GM19025 (cell line): ENCODE results near the gene RXRG.

Experiments used
- ATAC-seq: cut with Tn5 transposase; IDR thresholded peaks from one replicate; pipeline ENCODE4 v1.9.1; 2021; ENCODE audit warnings: mild to moderate bottlenecking, low read depth, moderate library complexity; ENCODE audit not compliant: unreplicated experiment

Gene RXRG

DNA sequence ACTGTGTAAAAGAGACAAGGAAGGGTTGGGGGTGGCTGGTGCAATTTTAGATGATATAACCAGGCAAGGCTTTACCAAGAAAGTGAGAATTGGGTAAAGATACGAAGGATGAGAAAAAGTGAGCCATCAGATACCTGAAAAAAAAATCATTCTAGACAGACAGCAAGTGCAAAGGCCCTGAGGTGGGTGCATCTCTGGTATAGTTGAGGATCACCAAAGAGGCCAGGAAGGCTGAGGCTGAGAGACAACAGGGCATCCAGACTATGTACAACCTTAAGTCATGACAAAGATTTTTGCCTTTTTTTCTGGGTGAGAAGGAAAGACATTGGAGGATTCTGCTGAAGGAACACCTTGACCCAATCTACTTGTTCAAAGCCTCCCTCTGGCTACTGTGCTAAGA is 29.9 kb downstream of the RXRG start:
- no peak for ATAC-seq

DNA sequence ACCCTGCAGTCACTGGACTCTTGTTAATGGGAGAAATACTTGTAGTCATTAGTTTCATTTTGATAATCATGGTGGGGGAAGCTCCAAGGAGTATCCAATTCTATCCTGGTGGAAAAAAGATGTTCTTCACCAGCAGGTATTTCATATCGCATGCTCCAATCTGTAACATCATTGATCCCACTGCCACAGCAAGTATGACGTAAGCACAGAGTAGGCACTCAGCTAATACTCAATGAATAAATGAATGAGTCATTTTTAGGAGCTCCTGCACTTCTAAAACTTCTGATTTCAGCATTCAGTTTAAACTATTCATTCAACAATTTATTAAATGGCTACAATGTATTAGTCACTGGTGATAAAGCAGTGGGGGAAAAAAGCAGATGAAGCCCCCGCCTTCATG is 30.3 kb downstream of the RXRG start:
- no peak for ATAC-seq

DNA sequence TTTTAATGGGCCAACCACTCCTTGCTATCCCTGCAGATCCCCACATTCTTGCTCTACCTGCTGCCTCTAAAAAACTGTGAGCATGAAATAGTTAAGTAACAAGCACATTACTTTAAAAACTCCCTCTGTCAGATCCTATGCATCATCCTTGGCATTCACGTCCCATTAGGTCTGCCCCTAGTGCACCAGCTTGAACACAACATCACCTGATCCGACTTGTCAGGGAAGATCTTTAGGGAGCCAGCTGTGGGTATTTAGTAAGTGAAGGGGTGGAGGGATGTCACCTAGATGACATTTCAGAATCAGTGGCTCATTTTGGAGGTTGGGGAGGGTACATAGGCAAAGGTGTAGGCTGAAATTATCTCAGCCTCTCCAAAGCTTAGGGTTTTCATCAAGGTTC is 33.5 kb downstream of the RXRG start:
- no peak for ATAC-seq

DNA sequence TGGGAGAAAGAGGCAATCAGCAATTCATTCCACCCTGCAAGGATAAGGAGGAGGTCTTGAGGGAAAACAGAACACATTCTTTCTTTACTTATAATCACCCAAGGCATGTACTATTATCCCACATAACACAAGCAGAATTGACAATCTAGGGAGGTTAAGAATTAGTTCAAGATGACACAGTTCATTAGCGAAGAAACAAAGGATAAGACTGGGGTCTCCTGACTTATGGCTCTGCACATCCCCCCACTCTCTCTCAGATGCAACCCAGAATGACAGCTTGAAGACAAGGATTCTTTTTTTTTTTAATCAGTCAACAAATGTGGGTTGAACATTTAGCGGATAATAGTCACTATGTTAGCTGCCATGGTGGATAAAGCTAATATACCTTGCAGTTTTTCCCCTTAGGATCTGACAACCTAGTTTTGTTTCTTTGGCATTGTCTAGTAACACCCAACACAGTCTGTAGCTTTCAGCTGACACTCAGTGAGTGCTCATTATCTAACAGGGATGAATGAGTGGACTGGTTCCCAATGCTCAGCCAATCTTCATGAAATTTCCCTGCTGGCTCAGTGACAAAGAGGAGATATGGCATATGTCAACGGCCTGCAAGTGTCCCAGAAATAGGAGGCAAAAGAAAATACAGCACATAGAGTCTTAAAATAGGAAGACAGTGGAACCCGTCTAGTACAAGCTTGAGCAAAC is 35.1 kb downstream of the RXRG start:
- ATAC-seq: no peak

DNA sequence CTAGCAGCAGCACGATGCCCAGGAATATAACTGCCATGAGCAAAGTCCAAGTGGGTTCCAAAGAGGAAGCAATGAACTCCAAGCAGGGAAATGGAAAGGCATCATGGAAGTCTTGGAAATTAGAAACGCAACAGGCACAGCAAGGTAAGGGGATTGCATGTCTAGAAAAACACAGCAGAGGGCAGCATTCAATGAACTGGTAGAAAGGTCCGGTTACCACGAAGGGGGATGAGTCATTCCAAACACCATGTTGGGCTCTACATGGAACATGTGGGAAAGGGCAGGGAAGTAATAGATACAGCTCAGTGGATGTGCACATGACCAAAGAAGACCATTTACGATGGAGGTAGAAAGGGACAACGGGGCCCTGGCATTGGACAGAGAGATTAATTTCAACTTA is 36.4 kb downstream of the RXRG start:
- no peak for ATAC-seq

DNA sequence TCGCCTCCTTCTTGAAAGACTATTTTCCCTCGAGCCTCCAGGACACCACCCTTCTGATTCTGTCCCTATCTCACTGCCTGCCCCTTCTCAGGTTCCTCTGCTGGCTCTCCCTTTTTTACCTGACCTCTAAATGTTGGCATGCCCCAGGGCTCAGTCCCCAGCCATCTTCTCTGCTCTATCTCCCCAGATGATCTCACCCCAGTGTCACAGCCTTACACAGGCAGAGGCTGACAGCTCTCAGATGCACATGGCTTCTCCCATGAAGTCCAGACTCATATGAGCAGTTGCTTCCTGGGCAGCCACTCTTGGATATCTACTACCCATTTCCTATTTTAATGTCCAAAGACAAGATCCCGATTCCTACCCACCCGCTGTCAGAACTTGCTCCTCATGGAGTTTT is 37.5 kb downstream of the RXRG start:
- ATAC-seq: no peak

DNA sequence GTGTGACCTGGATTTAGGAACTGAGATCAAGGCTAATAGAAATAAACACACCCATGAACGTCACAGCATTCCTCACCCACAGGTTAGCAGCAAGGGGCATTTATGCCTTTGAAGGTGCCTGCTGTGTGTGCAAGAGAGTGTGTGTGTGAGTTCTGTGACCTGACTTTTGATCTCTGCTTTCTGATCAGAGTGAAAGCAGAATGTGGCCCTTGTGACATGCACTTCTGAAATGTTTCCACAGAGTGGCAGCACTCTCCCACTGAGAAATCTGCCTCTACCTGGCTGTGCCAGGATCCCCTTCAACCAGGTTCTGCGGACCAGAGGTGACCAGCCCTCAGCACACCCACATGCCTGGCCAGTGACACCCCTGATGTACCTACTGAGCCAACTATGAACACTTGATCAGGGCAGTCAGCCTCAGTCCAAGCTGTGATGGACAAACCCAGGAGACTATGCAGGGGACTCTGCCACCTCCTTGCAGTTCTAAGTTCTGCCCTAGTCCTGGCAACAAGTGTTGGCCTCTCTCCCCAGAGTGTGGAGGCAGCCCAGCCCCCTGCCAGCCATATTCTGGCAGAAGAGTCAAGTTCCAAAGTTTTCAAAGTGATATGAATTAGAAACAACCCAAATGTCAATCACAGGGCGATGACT is 41.0 kb downstream of the RXRG start:
- ATAC-seq: peak; percentile 48

DNA sequence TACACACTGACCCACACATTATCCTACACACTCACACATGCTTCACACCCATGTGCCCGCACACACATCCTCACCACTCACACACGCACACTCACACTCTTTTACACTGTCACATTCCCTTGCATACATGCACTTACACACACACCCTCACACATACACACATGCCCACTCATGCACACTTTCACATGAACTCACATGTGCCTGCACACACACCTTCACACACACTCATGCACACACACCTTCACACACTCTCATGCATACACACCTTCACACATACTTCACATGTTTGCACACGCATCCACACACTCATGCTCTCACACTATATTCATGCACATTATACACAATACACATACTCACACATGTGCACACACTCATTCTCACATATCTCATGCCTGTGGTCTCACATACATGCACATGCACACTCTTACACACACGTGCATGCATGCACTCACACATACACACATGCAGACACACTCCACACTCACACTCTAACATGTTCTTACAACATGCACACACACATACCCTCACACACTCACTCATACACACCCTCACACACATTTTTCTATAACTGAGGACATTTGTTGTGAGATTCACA is 42.3 kb downstream of the RXRG start:
- no peak for ATAC-seq

DNA sequence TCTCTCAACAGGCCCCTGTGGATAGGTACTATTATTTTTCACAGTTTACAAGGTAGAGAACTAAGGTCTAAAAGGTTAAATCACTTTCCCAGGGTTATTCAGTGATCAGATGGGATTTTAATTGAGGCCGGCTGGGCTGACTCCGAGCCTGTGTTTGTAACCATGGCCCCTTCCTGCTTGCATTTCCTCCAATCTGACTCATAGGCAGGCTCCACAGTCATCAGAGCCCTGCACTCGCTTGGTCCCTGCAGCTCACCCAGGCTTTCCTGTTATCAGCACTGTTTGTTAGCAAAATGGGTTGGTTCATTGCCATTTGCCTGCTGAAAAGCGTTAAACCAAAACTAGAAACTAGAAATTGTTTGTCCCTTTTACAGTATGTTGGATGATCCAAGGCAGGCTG is 47.0 kb downstream of the RXRG start:
- ATAC-seq: no peak

DNA sequence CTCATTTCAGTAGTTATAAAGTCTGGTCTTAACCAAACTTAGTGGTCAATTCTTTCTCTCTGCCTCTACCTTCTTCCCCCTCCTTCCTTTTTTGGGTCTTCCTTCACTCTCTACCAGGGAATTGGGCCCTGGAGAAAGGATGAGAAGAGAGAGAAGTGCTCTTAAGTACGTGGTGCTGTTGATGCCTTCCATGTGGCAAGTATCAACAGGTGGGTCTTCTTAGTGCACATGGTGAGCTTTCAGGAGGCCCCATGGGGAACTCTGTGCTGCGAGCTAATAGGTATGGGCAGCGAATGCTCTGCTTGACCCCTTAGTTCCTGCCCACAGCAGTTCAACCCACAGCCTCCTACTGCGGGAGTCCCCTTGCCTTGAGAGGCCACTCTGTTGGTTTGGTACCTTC is 49.0 kb downstream of the RXRG start:
- ATAC-seq: no peak

DNA sequence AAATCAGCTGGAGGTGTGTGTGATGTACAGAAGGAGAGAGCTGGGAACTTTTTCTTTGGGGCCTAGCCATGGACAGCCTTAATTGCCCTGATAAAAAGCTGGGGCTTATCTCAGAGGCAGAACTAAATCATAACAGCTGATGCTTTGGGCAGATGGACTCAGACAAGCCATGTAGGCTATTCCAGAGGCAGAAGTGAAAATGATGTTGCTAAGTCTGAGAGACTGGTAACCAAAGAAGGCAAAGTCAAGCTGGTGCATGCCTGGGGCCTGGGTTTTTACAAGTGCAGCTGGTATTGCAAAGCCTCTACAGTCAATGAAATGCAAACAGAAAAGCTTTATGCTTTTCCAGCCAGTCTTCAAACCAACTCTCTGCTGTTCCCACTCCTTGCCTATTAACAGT is 49.4 kb downstream of the RXRG start:
- ATAC-seq: no peak

DNA sequence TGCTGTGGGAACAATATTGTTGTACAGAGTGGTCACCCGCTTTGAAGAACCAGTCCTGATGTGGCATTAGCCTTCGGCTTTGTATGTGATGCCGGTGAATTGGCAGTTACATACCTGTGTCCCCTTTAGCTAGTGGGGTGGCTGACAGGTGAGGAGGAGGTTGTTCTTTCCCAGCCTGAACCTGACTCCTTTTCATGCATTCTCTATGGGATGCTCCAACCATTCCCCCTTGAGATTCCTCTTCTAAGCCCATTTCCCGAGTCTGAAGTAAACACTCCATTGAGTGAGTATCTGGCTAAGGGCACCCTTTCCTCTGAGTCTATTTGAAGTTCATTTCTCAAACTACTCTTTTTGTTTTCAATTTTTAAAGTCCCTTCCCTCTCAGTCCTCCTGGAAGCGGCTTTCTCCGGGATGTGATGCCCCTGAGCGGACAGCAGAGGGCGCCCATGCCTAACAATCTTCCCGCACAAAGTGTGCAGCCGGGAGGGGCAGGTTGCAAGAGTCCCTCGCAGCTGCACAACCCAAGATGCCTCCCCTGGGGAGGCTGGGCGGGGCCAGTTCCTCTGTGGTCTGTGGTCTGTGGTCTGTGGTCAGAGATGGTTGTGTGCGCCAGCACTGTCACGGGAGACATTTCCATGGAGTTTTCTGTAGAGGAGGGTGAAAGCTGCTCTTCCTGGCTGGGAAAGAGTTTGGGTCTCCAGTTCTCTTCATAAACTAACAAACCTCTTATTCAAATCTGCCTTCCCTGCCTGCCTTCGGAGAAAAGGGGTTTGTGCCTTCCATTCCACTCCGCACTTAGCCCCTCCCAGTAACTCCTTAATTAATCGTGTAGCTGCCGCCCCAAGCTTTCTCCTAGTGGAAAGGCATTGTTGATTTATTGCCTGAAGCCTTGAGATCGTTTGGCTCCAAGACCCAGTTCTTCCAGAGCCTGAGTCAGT is 52.0 kb downstream of the RXRG start:
- peak; percentile 98 for ATAC-seq

DNA sequence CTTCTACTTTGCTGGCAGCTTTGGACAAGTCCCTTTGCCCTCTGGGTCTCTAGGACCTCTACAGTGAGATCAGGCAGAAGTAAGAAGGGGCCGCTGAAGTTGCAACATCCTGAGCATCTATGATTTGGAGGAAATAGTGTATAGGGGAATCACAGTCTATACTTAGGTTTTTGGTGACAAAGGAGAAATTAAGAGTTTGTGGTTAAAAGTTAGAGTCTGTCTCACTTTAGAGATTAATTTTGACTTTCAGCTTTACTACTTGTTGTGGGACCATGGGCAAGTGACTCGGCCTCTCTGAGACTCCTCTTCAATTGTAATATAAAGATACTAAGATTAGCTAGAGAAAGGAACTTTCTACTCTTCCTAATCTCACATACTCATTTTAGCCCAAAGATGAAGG is 55.3 kb downstream of the RXRG start:
- no peak for ATAC-seq

DNA sequence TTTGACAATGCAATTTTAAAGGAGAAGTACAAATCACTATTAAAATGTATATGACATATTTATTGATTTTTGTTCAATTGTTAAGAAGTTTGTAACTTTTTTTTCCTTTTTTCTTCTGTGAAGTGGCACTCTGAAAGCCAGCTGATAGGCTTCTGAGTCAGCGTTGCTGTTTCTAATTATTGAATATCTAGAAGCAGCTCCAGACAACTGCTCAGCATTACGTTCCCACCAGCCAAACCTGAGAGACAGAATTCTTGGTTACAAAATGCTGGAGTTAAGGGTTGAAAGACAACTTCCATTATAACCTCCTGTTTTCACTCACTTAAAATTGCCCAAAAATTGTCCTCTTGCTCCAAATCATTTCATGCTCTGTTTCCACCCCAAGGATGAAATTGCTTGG is 57.0 kb downstream of the RXRG start:
- ATAC-seq: no peak

DNA sequence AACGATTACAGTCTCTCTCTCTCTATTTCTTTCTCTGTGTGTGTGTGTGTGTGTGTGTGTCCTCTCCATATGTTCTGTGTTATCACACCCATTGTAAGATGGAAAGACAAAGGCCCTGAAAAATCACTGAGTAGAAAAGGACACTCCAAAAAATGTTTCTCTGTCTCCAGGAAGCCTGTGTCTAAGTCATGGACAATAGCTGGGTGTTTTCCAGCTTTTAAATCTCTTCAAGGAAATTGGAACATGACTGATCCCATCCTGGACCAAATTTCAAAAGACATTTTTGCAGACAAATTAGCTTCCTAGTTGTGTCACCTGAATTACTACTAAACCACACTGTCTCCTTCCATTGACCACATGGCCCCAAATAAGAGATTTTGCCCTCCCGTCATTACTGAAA is 57.4 kb downstream of the RXRG start:
- ATAC-seq: no peak

DNA sequence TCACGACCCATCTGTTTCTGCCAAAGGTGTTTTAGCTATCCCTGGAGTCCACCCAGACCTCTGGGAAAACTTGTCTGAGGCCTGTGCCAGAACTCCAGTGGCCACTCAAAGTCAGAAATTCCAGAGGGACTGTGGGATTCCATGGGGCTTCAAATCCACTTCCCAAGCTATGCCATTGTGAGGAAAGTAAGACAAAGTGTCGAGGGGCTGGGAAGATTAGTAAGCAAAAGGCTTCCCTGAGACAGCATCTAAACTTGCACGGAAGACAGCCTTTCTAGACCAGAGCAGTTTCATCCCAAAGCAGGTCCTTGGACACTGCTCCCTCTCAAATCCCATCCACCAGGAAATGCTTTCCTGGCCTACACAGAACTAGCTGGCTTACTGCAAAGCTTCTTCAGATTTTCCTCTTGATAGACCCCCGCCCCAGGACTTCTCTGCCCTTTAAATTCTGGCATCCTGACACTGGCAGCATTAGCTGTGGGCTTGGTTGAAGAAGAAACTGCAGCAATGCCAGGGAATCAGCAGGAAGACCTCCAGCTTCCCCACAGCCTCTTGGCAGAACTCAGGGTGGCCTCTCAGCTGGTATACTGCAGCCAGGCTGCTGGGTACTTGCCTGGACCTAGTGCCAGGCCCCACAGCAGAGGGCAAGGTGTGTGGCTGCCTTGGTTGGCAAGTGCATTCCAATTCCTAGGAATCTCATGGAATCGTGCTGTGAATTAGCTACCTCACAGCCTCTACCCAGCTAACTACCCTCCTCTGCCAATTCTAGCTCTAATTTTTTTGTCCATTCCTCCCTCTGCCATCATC is 61.1 kb downstream of the RXRG start:
- ATAC-seq: no peak

DNA sequence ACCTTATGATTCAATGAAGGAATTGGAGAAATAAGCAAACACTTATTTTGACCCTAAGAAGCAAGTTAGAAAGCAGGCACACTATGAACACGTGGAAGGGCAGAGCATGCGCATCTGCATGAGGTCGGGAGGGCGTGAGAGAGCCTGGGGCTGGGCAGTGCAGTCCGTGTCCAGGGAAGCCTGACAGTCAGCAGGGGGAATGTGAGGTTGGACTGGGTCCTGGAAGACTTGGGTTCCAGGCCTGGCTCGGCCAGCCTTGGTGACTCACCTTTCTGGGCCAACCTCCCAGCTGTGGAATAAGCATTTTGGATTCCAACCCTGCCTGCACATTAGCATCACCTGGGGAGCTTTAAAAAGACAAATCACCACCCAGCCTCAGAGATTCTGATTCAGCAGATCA is 61.9 kb downstream of the RXRG start:
- ATAC-seq: no peak

DNA sequence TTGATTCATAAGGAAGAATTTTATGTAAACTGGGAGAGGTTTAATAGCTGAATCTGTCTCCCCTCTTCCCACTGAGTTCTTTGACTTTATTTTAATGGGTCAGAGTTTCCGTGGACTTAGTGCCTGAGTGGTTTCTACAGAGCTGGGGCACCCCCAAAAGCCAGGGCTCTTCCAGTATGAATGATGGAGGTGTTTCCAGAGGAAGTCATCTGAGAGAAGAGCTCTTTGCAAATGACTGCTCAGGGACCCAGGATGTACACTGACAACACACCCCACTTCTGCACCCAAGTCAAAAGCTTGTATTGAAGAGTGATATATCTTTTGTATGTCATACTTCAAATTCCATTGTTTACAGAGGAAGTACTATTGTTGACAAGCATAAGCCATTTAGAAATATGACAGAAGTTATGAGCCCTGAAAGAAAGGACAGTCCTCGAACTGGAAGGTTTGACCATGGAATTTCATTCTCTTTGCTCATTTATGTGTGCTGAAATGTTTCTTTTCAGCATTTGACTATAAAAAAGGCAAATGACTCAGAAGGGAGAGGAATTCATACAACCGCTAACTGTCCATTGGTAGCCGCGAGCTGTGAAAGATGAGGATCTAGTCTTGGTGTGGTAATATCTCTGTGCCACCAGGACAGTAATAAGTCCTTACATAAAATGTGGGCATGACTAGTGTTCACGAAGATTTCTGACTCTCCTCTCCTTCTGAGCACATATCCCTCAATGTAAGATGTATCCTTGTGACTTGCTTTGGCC is 63.0 kb downstream of the RXRG start:
- no peak for ATAC-seq

DNA sequence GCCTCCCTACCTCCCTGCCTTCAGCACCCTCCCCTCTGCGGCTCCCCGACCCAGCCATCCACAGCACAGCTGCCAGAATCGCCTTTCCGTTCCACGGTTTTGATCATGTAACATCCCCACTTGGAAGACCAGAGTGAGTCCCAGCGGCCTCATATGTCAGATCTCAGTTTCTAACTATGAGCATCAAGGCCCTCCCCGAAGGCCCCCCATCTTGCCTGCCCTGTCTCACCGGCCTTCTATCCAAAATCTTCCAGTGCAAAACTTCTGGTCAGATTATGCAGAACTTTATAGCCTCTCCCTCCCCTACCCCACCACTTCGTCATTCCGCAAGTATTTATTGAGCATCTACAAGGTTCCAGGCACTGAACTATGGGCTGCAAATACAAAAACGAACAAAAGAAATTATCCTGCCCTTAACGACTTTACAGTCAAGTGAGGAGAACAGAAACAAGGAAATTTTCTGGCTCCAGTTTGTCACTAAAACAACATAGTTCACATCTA is 68.1 kb downstream of the RXRG start:
- ATAC-seq: no peak
